B cell (primary cell): ENCODE data around the gene FBLN2. TPM values are rescaled to one million over a fixed set of nuclear protein-coding genes. Genes with fewer than 3 reads are reported as not detected.

ENCODE experiments used
- ATAC-seq: fragments of 200-7000 bp; cut with Tn5 transposase; one replicate; pipeline ENCODE4 v1.10.0; 2021; ENCODE audit warnings: low read depth, mild to moderate bottlenecking, moderate number of reproducible peaks, moderate library complexity
- CTCF ChIA-PET: fragments of 350-600 bp; sonication (Branson Sonifier 250); formaldehyde crosslinking; loops from one replicate; lab custom pipeline; 2021; ENCODE audit warnings: antibody characterized with exemption, inconsistent platforms; lab: Charles Lee
- POLR2A ChIA-PET: fragments of 350-600 bp; sonication (Branson Sonifier 250); formaldehyde crosslinking; loops from one replicate; lab custom pipeline; 2021; ENCODE audit warnings: antibody characterized with exemption; lab: Charles Lee
- DNase-seq: peaks from one replicate; pipeline ENCODE4 v3.0.0; 2013
- H2AFZ ChIP-seq: 2 replicates; pipeline ENCODE4 v1.6.1; 2012; ENCODE audit warnings: mild to moderate bottlenecking, low read depth, low read length; ENCODE audit not compliant: insufficient read depth, poor library complexity, severe bottlenecking
- H3K27ac ChIP-seq, 2 donors: 1 replicate in 1 of 2; 2 replicates in 1 of 2; pipeline ENCODE4 v1.5.1; 2012 to 2013; ENCODE audit warnings: low read length in 2 of 2, mild to moderate bottlenecking in 2 of 2, moderate library complexity in 1 of 2
- H3K27me3 ChIP-seq, 4 experiments: fragments of 200-600 bp in 1 of 4; sonication (generic) in 1 of 4; replicated peaks in 1 of 4; 1 replicate in 2 of 4; 2 replicates in 2 of 4; pipeline versions ENCODE4 v1.6.1 to v1.7.0; 2013 to 2016; ENCODE audit warnings: low read length in 3 of 4, mild to moderate bottlenecking in 2 of 4, mixed read lengths in 1 of 4, moderate library complexity in 1 of 4; ENCODE audit not compliant: insufficient read depth in 4 of 4, control insufficient read depth in 3 of 4; ENCODE audit errors: control extremely low read depth in 1 of 4
- H3K36me3 ChIP-seq, 2 experiments: replicated peaks in 1 of 2; 1 replicate in 1 of 2; 2 replicates in 1 of 2; pipeline versions ENCODE4 v1.6.1 to v1.7.1; 2013; ENCODE audit warnings: low read length in 1 of 2; ENCODE audit not compliant: insufficient read depth in 2 of 2, control insufficient read depth in 1 of 2; ENCODE audit errors: control extremely low read depth in 1 of 2, extremely low read depth in 1 of 2
- H3K4me1 ChIP-seq, 2 donors: fragments of 200-600 bp in 1 of 2; sonication (generic) in 1 of 2; 1 replicate in 1 of 2; 2 replicates in 1 of 2; pipeline versions ENCODE4 v1.5.1 to v1.6.1; 2013 to 2017; ENCODE audit warnings: low read length in 2 of 2; ENCODE audit not compliant: control insufficient read depth in 2 of 2, insufficient read depth in 2 of 2
- H3K4me2 ChIP-seq: replicated peaks from 2 replicates; pipeline ENCODE3; 2012; ENCODE audit warnings: mild to moderate bottlenecking, low read depth, low read length; ENCODE audit not compliant: poor library complexity, severe bottlenecking
- H3K4me3 ChIP-seq, 5 experiments: fragments of 200-600 bp in 1 of 5; sonication (generic) in 1 of 5; 1 replicate in 3 of 5; 2 replicates in 2 of 5; pipeline versions ENCODE4 v1.5.1 to v1.7.0; 2011 to 2016; ENCODE audit warnings: low read length in 4 of 5, mild to moderate bottlenecking in 4 of 5, low read depth in 2 of 5, control low read depth in 1 of 5, moderate library complexity in 1 of 5; ENCODE audit not compliant: insufficient read depth in 1 of 5; ENCODE audit errors: control extremely low read depth in 1 of 5, extremely low read depth in 1 of 5
- H3K79me2 ChIP-seq: fragments of 200-600 bp; sonication (generic); one replicate; pipeline ENCODE4 v1.6.0; 2016; ENCODE audit warnings: low read length; ENCODE audit not compliant: control insufficient read depth, insufficient read depth
- H3K9ac ChIP-seq: fragments of 200-600 bp; sonication (generic); 2 replicates; pipeline ENCODE4 v1.6.1; 2017; ENCODE audit warnings: mild to moderate bottlenecking, low read length, moderate library complexity
- H3K9me3 ChIP-seq, 3 donors: one replicate each; pipeline versions ENCODE4 v1.6.1 to v1.7.1; 2013; ENCODE audit warnings: low read length in 2 of 3; ENCODE audit not compliant: control insufficient read depth in 2 of 3, insufficient read depth in 1 of 3; ENCODE audit errors: control extremely low read depth in 1 of 3
- H4K20me1 ChIP-seq: 2 replicates; pipeline ENCODE4 v1.6.0; 2012; ENCODE audit warnings: mild to moderate bottlenecking, low read length; ENCODE audit not compliant: insufficient read depth, control insufficient read depth, poor library complexity, severe bottlenecking
- H3K27ac Mint-ChIP-seq: one replicate; pipeline ENCODE4 v1.8.0; 2021; ENCODE audit warnings: mixed read lengths
- H3K27me3 Mint-ChIP-seq: one replicate; pipeline ENCODE4 v1.8.0; 2021; ENCODE audit warnings: mixed read lengths
- H3K4me1 Mint-ChIP-seq: one replicate; pipeline ENCODE4 v1.8.0; 2021; ENCODE audit warnings: mixed read lengths
- H3K4me3 Mint-ChIP-seq: one replicate; pipeline ENCODE4 v1.8.0; 2021; ENCODE audit warnings: mixed read lengths
- H3K9me3 Mint-ChIP-seq: one replicate; pipeline ENCODE4 v1.8.0; 2022; ENCODE audit warnings: mixed read lengths; ENCODE audit not compliant: insufficient read depth
- CTCF ChIP-seq: fragments of 200-600 bp; IDR thresholded peaks from one replicate; pipeline ENCODE4 v1.8.0; 2022; ENCODE audit warnings: antibody characterized with exemption, mild to moderate bottlenecking
- EZH2 ChIP-seq: IDR thresholded peaks from 2 replicates; pipeline ENCODE4 v1.6.1; 2012; ENCODE audit warnings: borderline replicate concordance, low read depth, mild to moderate bottlenecking, moderate library complexity, low read length; ENCODE audit not compliant: insufficient read depth, poor library complexity, severe bottlenecking
- WGBS: methylation state at CpG from one replicate; pipeline ENCODE4 v1.1.5; 2013; ENCODE audit warnings: missing lambda C conversion rate; ENCODE audit not compliant: insufficient coverage; 5-methylcytosine and 5-hydroxymethylcytosine counted together
- intact Hi-C: fragments of 100-400 bp; cut with micrococcal nuclease; formaldehyde crosslinking; loops from one replicate; pipeline ENCODE4 v1.10.0; 2022
- polyA plus RNA-seq: library from polyadenylated mRNA; depleted of rRNA; stranded (reverse); fragments of >200 nt; gene quantifications from 2 replicates; pipeline ENCODE4 v1.2.3, GENCODE V29; 2012
- total RNA-seq, 2 donors: library from RNA; stranded (reverse); fragments of 120-200 nt in 1 of 2; gene quantifications; 1 replicate in 1 of 2; 2 replicates in 1 of 2; pipeline versions ENCODE4 v1.2.3 to v1.2.4, GENCODE V29; 2013 to 2022

FBLN2 gene
- total and polyA plus RNA-seq, 2 donors (not counting 1 experiment from before 2014, with no cell fraction given): 3.6 to 8.2 TPM

GRCh38 chr3:13525827-13526625, 22.9 kb upstream of the FBLN2 start:
- Histone ChIP-seq H3K9ac (no peak overlapping the region), H3K4me1 (no peaks in the 10 kb centered on the region), H3K9me3 (peaks cover 0 to 11% (median 0%) of the 10 kb centered on the region in 3 donors), H3K4me3 (no peak overlapping the region), H3K27ac (no peak overlapping the region), H3K79me2 (no peaks in the 10 kb centered on the region), H3K4me2 (no peak overlapping the region), H4K20me1 (no peaks in the 10 kb centered on the region), H3K36me3 (no peaks in the 10 kb centered on the region), H2AFZ (no peak overlapping the region), H3K27me3 (no peaks in the 10 kb centered on the region)
- peaks cover 2% of the 10 kb centered on the region for H3K9me3 Mint-ChIP-seq
- WGBS: 83% methylated on average over 18 of the region's 20 CpGs
- TF ChIP-seq EZH2 (no peak), CTCF (no peak)
- peaks cover 22% of the 10 kb centered on the region for H3K27me3 Mint-ChIP-seq
- no peaks in the 10 kb centered on the region for H3K4me1 Mint-ChIP-seq
- DNase-seq (no peak), ATAC-seq (no peak)
- no peak overlapping the region for H3K4me3 Mint-ChIP-seq
- intact Hi-C loops: no loop called here
- ChIA-PET POLR2A (no interaction called here), CTCF (interaction anchor here (1.1 kb wide), 1 partner anchor 29 kb away, joined by 3 read pairs; no protein-coding TSS in a partner anchor)
- no peak overlapping the region for H3K27ac Mint-ChIP-seq

GRCh38 chr3:13526626-13526949, 22.3 kb upstream of the FBLN2 start:
- Mint-ChIP-seq H3K27ac (no peak overlapping the region), H3K9me3 (peaks cover 2% of the 10 kb centered on the region), H3K4me1 (no peaks in the 10 kb centered on the region), H3K4me3 (no peak overlapping the region), H3K27me3 (peaks cover 22% of the 10 kb centered on the region)
- H3K36me3 ChIP-seq: no peaks in the 10 kb centered on the region
- no peaks in the 10 kb centered on the region for H4K20me1 ChIP-seq
- H3K27me3 ChIP-seq: no peaks in the 10 kb centered on the region
- ChIA-PET CTCF (no interaction called here), POLR2A (no interaction called here)
- WGBS: 85% methylated on average over 4 of the region's 5 CpGs
- H3K27ac ChIP-seq: no peak overlapping the region
- no peak overlapping the region for H2AFZ ChIP-seq
- peaks cover 0 to 11% (median 0%) of the 10 kb centered on the region in 3 donors for H3K9me3 ChIP-seq
- H3K79me2 ChIP-seq: no peaks in the 10 kb centered on the region
- no peak overlapping the region for H3K9ac ChIP-seq
- intact Hi-C loops: no loop called here
- H3K4me3 ChIP-seq: no peak overlapping the region
- no peak overlapping the region for H3K4me2 ChIP-seq
- DNase-seq (no peak), ATAC-seq (no peak)
- H3K4me1 ChIP-seq: no peaks in the 10 kb centered on the region
- no peak for TF ChIP-seq EZH2
- TF ChIP-seq CTCF: no peak
